Kidney (tissue), 14 donors: ENCODE data around the gene ALKBH5. TPM values are rescaled to one million over a fixed set of nuclear protein-coding genes. Genes with fewer than 3 reads are reported as not detected.

Source experiments
- DNase-seq, 5 donors: peaks; one replicate each; pipeline ENCODE4 v3.0.0-alpha.2; 2013 to 2020
- FAIRE-seq: peaks from 2 replicates; lab custom pipeline; 2012; peaks lifted over from hg19 to GRCh38; lab: Jason Lieb, UNC
- H3K27ac ChIP-seq, 2 donors: one replicate each; pipeline ENCODE4 v1.7.0; 2013; ENCODE audit warnings: low read depth in 2 of 2, low read length in 2 of 2, inconsistent platforms in 1 of 2
- H3K27me3 ChIP-seq: one replicate; pipeline ENCODE4 v1.7.1; 2013; ENCODE audit warnings: low read length, inconsistent platforms; ENCODE audit not compliant: control insufficient read depth, insufficient read depth
- H3K36me3 ChIP-seq, 3 donors: one replicate each; pipeline versions ENCODE4 v1.7.0 to v1.7.1; 2013; ENCODE audit warnings: low read length in 3 of 3, control low read depth in 1 of 3, inconsistent platforms in 1 of 3; ENCODE audit not compliant: insufficient read depth in 3 of 3, control insufficient read depth in 2 of 3
- H3K4me1 ChIP-seq, 3 donors: one replicate each; pipeline versions ENCODE4 v1.7.0 to v1.7.1; 2013; ENCODE audit warnings: low read length in 3 of 3, inconsistent platforms in 1 of 3, low read depth in 1 of 3; ENCODE audit not compliant: control insufficient read depth in 2 of 3, insufficient read depth in 2 of 3
- H3K4me3 ChIP-seq, 3 donors: one replicate each; pipeline versions ENCODE4 v1.7.0 to v1.8.1; 2013; ENCODE audit warnings: low read length in 3 of 3, control low read depth in 1 of 3, inconsistent platforms in 1 of 3
- H3K9ac ChIP-seq, 3 donors: one replicate each; pipeline versions ENCODE4 v1.7.0 to v1.7.1; 2013; ENCODE audit warnings: low read length in 3 of 3, control low read depth in 1 of 3, inconsistent platforms in 1 of 3
- H3K9me3 ChIP-seq, 3 donors: one replicate each; pipeline versions ENCODE4 v1.7.0 to v1.7.1; 2013; ENCODE audit warnings: low read length in 3 of 3, control low read depth in 1 of 3, inconsistent platforms in 1 of 3; ENCODE audit not compliant: control insufficient read depth in 2 of 3, insufficient read depth in 1 of 3
- CTCF ChIP-seq: IDR thresholded peaks from 3 replicates; pipeline ENCODE4 v1.5.1; 2012; ENCODE audit warnings: mild to moderate bottlenecking, moderate library complexity, borderline replicate concordance; ENCODE audit not compliant: insufficient read depth; ENCODE audit errors: extremely low read depth
- intact Hi-C: fragments of 100-400 bp; cut with DNase I; formaldehyde crosslinking; loops from one replicate; pipeline ENCODE4 v1.11.1; 2022
- polyA plus RNA-seq: library from polyadenylated mRNA; stranded (reverse); fragments of 350-450 nt; fragmentation: Illumina TruSeq; extraction: RNeasy Lipid Tissue Mini Kit (QIAGEN cat#74804); gene quantifications from one replicate; pipeline ENCODE4 v1.2.3, GENCODE V29; 2014; ENCODE audit warnings: low read depth, low replicate concordance; ENCODE audit not compliant: insufficient read depth
- total RNA-seq: library from RNA; stranded (reverse); fragmentation: NEBNext Ultra II Directional; extraction: Animal tissue kit (Norgen Biotek cat#: 25700); gene quantifications from one replicate; pipeline ENCODE4 v1.2.1, GENCODE V29; 2021
- donor health status: control.
- donor health status: control.
- donor health status: control.
- donor health status: control.
- donor health status: control.
- donor health status: DM: yes; HTN: yes; CAD: no.
- donor health status: Normal renal cell carcinoma (clear cell type).

The ALKBH5 gene
- total and polyA plus RNA-seq, 2 donors from 2014 or later, result 67.1 to 94.4 TPM

GRCh38 chr17:18182978-18183333, 672 bp upstream of the ALKBH5 start:
- FAIRE-seq (no peak), DNase-seq (peak in 3 of 5 donors; percentile 88 to 97 (median 95))
- peak overlapping the region; percentile 97 to 99 for H3K27ac ChIP-seq
- peak overlapping the region in 2 of 3 donors; percentile 54 to 81 for H3K9ac ChIP-seq
- H3K27me3 ChIP-seq, result no peaks in the 10 kb centered on the region
- H3K4me3 ChIP-seq, result peak overlapping the region; percentile 73 to 84 (median 76)
- H3K36me3 ChIP-seq, result peaks cover 0 to 3% (median 0%) of the 10 kb centered on the region in 3 donors
- no peaks in the 10 kb centered on the region for H3K9me3 ChIP-seq
- H3K4me1 ChIP-seq, result peaks cover 0 to 26% (median 13%) of the 10 kb centered on the region in 3 donors
- TF ChIP-seq CTCF, result no peak
- intact Hi-C loops, result no loop called here

GRCh38 chr17:18184143-18185031, 759 bp downstream of the ALKBH5 start:
- no peak for FAIRE-seq
- peak; percentile 43 to 87 (median 58) for DNase-seq
- intact Hi-C loops, result no loop called here
- peak overlapping the region; percentile 97 to 99 for H3K27ac ChIP-seq
- peaks cover 0 to 35% (median 22%) of the 10 kb centered on the region in 3 donors for H3K4me1 ChIP-seq
- H3K36me3 ChIP-seq, result peaks cover 0 to 3% (median 0%) of the 10 kb centered on the region in 3 donors
- TF ChIP-seq CTCF, result no peak
- no peaks in the 10 kb centered on the region for H3K9me3 ChIP-seq
- no peaks in the 10 kb centered on the region for H3K27me3 ChIP-seq
- H3K4me3 ChIP-seq, result peak overlapping the region; percentile 74 to 84 (median 75)
- peak overlapping the region; percentile 62 to 92 (median 72) for H3K9ac ChIP-seq

- no peaks in the 10 kb centered on the region for H3K9me3 ChIP-seq
- DNase-seq, result peak in 2 of 5 donors; percentile 49 to 68
- peak overlapping the region; percentile 74 to 84 (median 75) for H3K4me3 ChIP-seq
- FAIRE-seq, result no peak
- H3K27me3 ChIP-seq, result no peaks in the 10 kb centered on the region
- peaks cover 0 to 42% (median 32%) of the 10 kb centered on the region in 3 donors for H3K4me1 ChIP-seq
- peak overlapping the region; percentile 1 to 26 for H3K27ac ChIP-seq
- peak overlapping the region; percentile 45 to 92 (median 72) for H3K9ac ChIP-seq
- TF ChIP-seq CTCF, result no peak
- peaks cover 0 to 3% (median 0%) of the 10 kb centered on the region in 3 donors for H3K36me3 ChIP-seq
- intact Hi-C loops, result no loop called here
These were observed 1.8 kb downstream of the ALKBH5 start for GRCh38 chr17:18185391-18185790.
